ENCODE results near the gene PRRT1B.
"Not testable (repeated sequence)": the region's sequence is repeated elsewhere in the genome, so short reads cannot be mapped to it uniquely, and the experiment has no call there.

The PRRT1B gene

DNA sequence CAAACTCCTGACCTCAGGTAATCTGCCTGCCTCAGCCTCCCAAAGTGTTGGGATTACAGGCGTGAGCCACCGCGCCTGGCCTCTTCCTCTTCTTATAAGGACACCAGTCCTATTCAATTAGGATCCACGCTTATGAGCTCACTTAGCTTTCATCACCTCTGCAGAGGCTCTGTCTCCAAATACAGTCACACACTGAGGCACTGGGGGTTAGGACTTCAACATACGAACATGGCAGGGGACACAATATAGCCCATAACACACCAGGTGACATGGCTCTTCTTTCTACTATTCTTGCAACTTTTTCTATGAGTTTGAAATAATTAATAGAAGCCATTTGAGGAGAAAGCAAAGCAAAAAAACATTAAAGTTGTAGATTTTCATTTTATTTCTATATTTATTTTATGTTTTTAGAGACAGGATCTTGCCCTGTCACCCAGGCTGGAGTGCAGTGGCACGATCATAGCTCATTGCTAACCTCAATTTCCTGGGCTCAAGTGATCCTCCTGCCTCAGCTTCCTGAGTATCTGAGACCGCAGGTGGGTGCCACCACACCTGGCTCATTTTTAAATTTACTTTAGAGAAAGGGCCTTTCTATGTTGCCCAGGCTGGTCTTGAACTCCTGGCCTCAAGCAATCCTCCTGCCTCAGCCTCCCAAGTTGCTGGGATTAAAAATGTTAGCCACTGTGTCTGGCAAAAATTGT is 6.0 kb upstream of the PRRT1B start:
- in situ Hi-C loops (cut with HindIII; ENCODE audit: low pct_ligation_motif_present, low sequenced_read_pairs) = no loop called here

DNA sequence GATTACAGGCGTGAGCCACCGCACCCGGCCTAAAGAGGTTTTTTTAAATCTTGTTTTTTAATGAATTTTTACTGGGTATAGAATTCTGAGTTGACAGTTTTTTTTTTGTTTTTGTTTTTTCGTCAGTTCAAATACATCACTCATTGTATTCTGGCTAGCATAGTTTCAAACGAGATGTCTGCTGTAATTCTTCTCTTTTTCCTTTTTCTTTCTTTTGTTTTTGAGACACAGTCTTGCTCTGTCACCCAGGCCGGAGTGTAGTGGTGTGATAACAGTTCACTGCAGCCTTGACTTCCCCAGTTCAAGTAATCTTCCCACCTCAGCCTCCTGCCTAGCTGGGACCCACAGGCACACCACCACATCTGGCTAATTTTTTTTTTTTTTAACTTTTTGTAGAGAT is 2.2 kb upstream of the PRRT1B start:
- Histone ChIP-seq H3K27ac (no peak overlapping the region), H3K36me3 (replicated peaks) (no peaks in the 10 kb centered on the region), H3K4me3 (ENCODE audit: low read depth, low read length) (no peak overlapping the region), H3K27me3 (replicated peaks) (peaks cover 27% of the 10 kb centered on the region)
- in situ Hi-C loops (cut with HindIII; ENCODE audit: low pct_ligation_motif_present, low sequenced_read_pairs) = no loop called here
- DNase-seq = no peak
- TF ChIP-seq, protein P1, sequence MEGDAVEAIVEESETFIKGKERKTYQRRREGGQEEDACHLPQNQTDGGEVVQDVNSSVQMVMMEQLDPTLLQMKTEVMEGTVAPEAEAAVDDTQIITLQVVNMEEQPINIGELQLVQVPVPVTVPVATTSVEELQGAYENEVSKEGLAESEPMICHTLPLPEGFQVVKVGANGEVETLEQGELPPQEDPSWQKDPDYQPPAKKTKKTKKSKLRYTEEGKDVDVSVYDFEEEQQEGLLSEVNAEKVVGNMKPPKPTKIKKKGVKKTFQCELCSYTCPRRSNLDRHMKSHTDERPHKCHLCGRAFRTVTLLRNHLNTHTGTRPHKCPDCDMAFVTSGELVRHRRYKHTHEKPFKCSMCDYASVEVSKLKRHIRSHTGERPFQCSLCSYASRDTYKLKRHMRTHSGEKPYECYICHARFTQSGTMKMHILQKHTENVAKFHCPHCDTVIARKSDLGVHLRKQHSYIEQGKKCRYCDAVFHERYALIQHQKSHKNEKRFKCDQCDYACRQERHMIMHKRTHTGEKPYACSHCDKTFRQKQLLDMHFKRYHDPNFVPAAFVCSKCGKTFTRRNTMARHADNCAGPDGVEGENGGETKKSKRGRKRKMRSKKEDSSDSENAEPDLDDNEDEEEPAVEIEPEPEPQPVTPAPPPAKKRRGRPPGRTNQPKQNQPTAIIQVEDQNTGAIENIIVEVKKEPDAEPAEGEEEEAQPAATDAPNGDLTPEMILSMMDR (IDR thresholded peaks at IDR 0.05; ENCODE audit: low read depth, low read length, missing control alignments) = no peak

More for the DNA sequence above, 6.0 kb upstream of the PRRT1B start:
- Histone ChIP-seq H3K4me3 (ENCODE audit: low read depth, low read length) (no peak overlapping the region), H3K27ac (no peak overlapping the region), H3K27me3 (replicated peaks) (no peaks in the 10 kb centered on the region), H3K36me3 (replicated peaks) (no peaks in the 10 kb centered on the region)
- TF ChIP-seq, protein P1 (IDR thresholded peaks at IDR 0.05; ENCODE audit: low read depth, low read length, missing control alignments) = no peak
- no peak for DNase-seq

DNA sequence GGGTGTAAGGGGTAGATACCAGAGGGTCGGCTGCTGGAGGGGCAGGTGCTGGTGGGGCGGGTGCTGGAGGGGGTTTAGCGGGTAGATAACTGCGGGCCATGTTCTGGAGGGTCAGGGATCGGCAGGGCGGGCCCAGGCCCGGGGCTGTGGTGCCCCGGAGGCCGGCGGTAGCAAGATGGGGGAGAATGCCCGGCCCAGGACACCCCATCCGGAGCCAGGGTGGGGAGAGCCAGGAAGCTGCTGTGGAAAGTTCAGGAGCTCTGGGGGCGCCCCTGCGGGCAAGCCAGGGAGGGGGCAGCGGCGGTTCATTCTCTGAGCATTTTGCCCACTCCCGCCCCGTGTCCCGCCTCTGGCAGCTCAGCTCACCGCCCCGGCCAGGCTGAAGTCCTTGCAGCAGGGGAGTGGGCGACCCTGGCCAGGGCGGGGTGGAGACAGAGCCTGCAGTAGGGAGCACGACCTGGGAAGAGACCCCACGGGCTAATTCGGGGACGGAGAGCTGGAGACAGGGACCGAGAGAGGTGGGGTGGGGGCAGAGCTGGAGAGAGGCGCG is 538 bp downstream of the PRRT1B start:
- Histone ChIP-seq H3K36me3 (replicated peaks) (no peaks in the 10 kb centered on the region), H3K27me3 (replicated peaks) (peaks cover 27% of the 10 kb centered on the region), H3K4me3 (ENCODE audit: low read depth, low read length) (no peak overlapping the region), H3K27ac (no peak overlapping the region)
- TF ChIP-seq, protein P1 (IDR thresholded peaks at IDR 0.05; ENCODE audit: low read depth, low read length, missing control alignments) = no peak
- in situ Hi-C loops (cut with HindIII; ENCODE audit: low pct_ligation_motif_present, low sequenced_read_pairs) = no loop called here
- DNase-seq = no peak

DNA sequence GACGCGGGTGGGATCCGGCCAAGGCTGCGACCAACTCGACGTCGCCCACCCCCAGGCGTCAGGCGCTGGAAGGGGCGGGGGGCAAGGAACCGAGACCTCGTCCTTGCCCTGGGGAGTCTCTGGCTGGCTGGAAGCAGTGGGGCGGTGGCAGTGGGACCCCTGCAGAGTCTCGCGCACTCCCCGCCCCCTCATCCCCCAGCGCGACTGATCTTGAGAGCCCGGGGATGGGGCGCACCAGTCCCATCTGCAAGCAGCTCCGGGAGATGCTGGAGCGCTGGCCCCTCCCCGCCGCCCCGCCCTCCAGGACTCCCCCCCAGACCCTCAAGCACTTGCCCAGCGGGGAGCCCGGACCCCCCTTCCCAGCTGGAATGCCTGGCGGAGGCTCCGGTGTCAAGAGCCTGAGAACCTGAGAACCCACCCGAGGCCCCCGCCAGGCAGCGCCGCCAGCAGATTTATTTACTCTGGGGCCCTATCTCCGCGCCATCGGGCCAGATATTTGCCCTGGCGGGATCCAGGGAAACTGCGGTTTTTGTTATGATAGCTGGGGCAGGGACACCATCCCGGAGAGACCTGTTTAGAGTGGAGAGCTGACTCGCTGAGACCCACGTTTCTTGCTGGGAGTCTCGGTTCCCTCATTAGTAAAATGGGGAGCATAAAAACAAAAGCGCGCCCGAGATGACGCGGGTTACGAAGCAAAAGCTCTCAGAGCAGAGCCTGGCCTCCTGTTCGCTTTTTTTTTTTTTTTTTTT is 1.2 kb downstream of the PRRT1B start:
- peaks cover 27% of the 10 kb centered on the region for H3K27me3 ChIP-seq (replicated peaks)
- no peak for DNase-seq

DNA sequence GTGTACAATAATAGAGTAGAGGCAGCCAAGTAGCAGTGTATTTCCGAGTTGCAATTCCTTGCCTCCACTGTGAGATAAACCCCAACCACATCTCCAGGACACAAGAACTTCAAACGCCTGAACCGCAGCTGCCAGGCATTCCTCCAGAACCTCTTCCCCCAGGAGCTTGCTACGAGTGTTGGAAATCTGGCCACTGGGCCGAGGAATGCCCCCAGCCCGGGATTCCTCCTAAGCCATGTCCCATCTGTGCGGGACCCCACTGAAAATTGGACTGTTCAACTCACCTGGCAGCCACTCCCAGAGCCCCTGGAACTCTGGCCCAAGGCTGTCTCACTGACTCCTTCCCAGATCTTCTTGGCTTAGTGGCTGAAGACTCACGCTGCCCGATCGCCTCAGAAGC is 3.9 kb downstream of the PRRT1B start:
- H3K4me3 ChIP-seq (ENCODE audit: low read depth, low read length); H3K27ac ChIP-seq; DNase-seq; in situ Hi-C loops (cut with HindIII; ENCODE audit: low pct_ligation_motif_present, low sequenced_read_pairs); H3K36me3 ChIP-seq (replicated peaks): not testable (repeated sequence)
- H3K27me3 ChIP-seq (replicated peaks) = peaks cover 28% of the 10 kb centered on the region

More for the DNA sequence above, 1.2 kb downstream of the PRRT1B start:
- in situ Hi-C loops (cut with HindIII; ENCODE audit: low pct_ligation_motif_present, low sequenced_read_pairs) = no loop called here
- TF ChIP-seq, protein P1 (IDR thresholded peaks at IDR 0.05; ENCODE audit: low read depth, low read length, missing control alignments) = peak; percentile 38
- Histone ChIP-seq H3K27ac (no peak overlapping the region), H3K36me3 (replicated peaks) (no peaks in the 10 kb centered on the region), H3K4me3 (ENCODE audit: low read depth, low read length) (peak overlapping the region; percentile 15)

DNA sequence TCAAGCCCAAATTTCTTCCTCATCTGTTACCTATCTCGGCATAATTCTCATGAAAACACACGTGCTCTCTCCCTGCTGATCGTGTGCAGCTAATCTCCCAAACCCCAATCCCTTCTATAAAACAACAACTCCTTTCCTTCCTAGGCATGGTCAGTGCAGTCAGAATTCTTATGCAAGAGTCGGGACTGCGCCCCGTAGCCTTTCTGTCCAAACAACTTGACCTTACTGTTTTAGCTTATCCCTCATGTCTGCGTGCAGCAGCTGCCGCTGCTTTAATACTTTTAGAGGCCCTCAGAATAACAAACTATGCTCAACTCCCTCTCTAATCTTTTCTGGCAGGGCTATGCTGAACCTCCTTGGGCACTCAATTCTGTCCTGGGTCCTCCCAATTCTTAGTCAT is 5.1 kb downstream of the PRRT1B start:
- H3K27ac ChIP-seq; DNase-seq; H3K4me3 ChIP-seq (ENCODE audit: low read depth, low read length); in situ Hi-C loops (cut with HindIII; ENCODE audit: low pct_ligation_motif_present, low sequenced_read_pairs); H3K36me3 ChIP-seq (replicated peaks): not testable (repeated sequence)
- H3K27me3 ChIP-seq (replicated peaks) = peaks cover 29% of the 10 kb centered on the region

All from brain microvascular endothelial cell (primary cell).